ENCODE results near the gene DACT3. TPM values are rescaled to one million over a fixed set of nuclear protein-coding genes. Genes with fewer than 3 reads are reported as not detected.

The DACT3 gene
- total RNA-seq, 1 experiment from 2014 or later: 3.8 TPM

- in situ Hi-C loops (cut with HindIII; ENCODE audit: low pct_unique_long_range_greater_than_20kb, low sequenced_read_pairs): no loop called here
- peak; percentile 81 for DNase-seq (ENCODE audit: low read depth, low spot score)
Measured at GRCh38 chr19:46674416-46675178, 13.6 kb upstream of the DACT3 start.

GRCh38 chr19:46670813-46671212, 9.8 kb upstream of the DACT3 start:
- no peak for DNase-seq (ENCODE audit: low read depth, low spot score)
- in situ Hi-C loops (cut with HindIII; ENCODE audit: low pct_unique_long_range_greater_than_20kb, low sequenced_read_pairs): no loop called here

- in situ Hi-C loops (cut with HindIII; ENCODE audit: low pct_unique_long_range_greater_than_20kb, low sequenced_read_pairs): no loop called here
- DNase-seq (ENCODE audit: low read depth, low spot score): no peak
Measured at GRCh38 chr19:46668662-46669061, 7.7 kb upstream of the DACT3 start.

- in situ Hi-C loops (cut with HindIII; ENCODE audit: low pct_unique_long_range_greater_than_20kb, low sequenced_read_pairs): no loop called here
- DNase-seq (ENCODE audit: low read depth, low spot score): no peak
Measured at GRCh38 chr19:46665072-46665471, 4.1 kb upstream of the DACT3 start.

- peak; percentile 90 for DNase-seq (ENCODE audit: low read depth, low spot score)
- in situ Hi-C loops (cut with HindIII; ENCODE audit: low pct_unique_long_range_greater_than_20kb, low sequenced_read_pairs): no loop called here
Measured at GRCh38 chr19:46661735-46662592, 982 bp upstream of the DACT3 start.

- no peak for DNase-seq (ENCODE audit: low read depth, low spot score)
- in situ Hi-C loops (cut with HindIII; ENCODE audit: low pct_unique_long_range_greater_than_20kb, low sequenced_read_pairs): no loop called here
Measured at GRCh38 chr19:46660551-46661019, 397 bp downstream of the DACT3 start.

GRCh38 chr19:46660008-46660517, 919 bp downstream of the DACT3 start:
- in situ Hi-C loops (cut with HindIII; ENCODE audit: low pct_unique_long_range_greater_than_20kb, low sequenced_read_pairs): no loop called here
- DNase-seq (ENCODE audit: low read depth, low spot score): no peak

- in situ Hi-C loops (cut with HindIII; ENCODE audit: low pct_unique_long_range_greater_than_20kb, low sequenced_read_pairs): no loop called here
- no peak for DNase-seq (ENCODE audit: low read depth, low spot score)
Measured at GRCh38 chr19:46659151-46660007, 1.6 kb downstream of the DACT3 start.

- DNase-seq (ENCODE audit: low read depth, low spot score): no peak
- in situ Hi-C loops (cut with HindIII; ENCODE audit: low pct_unique_long_range_greater_than_20kb, low sequenced_read_pairs): no loop called here
Measured at GRCh38 chr19:46656541-46656940, 4.4 kb downstream of the DACT3 start.

- in situ Hi-C loops (cut with HindIII; ENCODE audit: low pct_unique_long_range_greater_than_20kb, low sequenced_read_pairs): no loop called here
Measured at GRCh38 chr19:46654621-46655152, 6.3 kb downstream of the DACT3 start.

GRCh38 chr19:46650445-46650844, 10.5 kb downstream of the DACT3 start:
- in situ Hi-C loops (cut with HindIII; ENCODE audit: low pct_unique_long_range_greater_than_20kb, low sequenced_read_pairs): no loop called here
- DNase-seq (ENCODE audit: low read depth, low spot score): no peak

More at GRCh38 chr19:46654621-46655152, 6.3 kb downstream of the DACT3 start:
- peak; percentile 85 for DNase-seq (ENCODE audit: low read depth, low spot score)

GRCh38 chr19:46648961-46649960, 11.7 kb downstream of the DACT3 start:
- DNase-seq (ENCODE audit: low read depth, low spot score): no peak
- in situ Hi-C loops (cut with HindIII; ENCODE audit: low pct_unique_long_range_greater_than_20kb, low sequenced_read_pairs): no loop called here

- in situ Hi-C loops (cut with HindIII; ENCODE audit: low pct_unique_long_range_greater_than_20kb, low sequenced_read_pairs): no loop called here
- DNase-seq (ENCODE audit: low read depth, low spot score): no peak
Measured at GRCh38 chr19:46648060-46648960, 12.7 kb downstream of the DACT3 start.

- in situ Hi-C loops (cut with HindIII; ENCODE audit: low pct_unique_long_range_greater_than_20kb, low sequenced_read_pairs): no loop called here
- DNase-seq (ENCODE audit: low read depth, low spot score): no peak
Measured at GRCh38 chr19:46646402-46646801, 14.6 kb downstream of the DACT3 start.

GRCh38 chr19:46644720-46645119, 16.3 kb downstream of the DACT3 start:
- in situ Hi-C loops (cut with HindIII; ENCODE audit: low pct_unique_long_range_greater_than_20kb, low sequenced_read_pairs): no loop called here
- DNase-seq (ENCODE audit: low read depth, low spot score): no peak

Data from SK-MEL-5 (cell line).